Endothelial cell (in vitro differentiated cells): ENCODE data around the gene LUC7L. TPM values are rescaled to one million over a fixed set of nuclear protein-coding genes. Genes with fewer than 3 reads are reported as not detected.

Source experiments
- DNase-seq: peaks from one replicate; pipeline ENCODE4 v3.0.0; 2021; ENCODE audit warnings: low spot score
- H3K27ac Mint-ChIP-seq: one replicate; pipeline ENCODE4 v1.8.0; 2021; ENCODE audit warnings: mixed read lengths, inconsistent platforms; ENCODE audit not compliant: unreplicated experiment
- H3K27me3 Mint-ChIP-seq: one replicate; pipeline ENCODE4 v1.8.0; 2021; ENCODE audit warnings: mild to moderate bottlenecking, moderate library complexity, mixed read lengths, inconsistent platforms; ENCODE audit not compliant: unreplicated experiment
- H3K36me3 Mint-ChIP-seq: one replicate; pipeline ENCODE4 v1.8.0; 2021; ENCODE audit warnings: mild to moderate bottlenecking, low read depth, mixed read lengths, inconsistent platforms; ENCODE audit not compliant: unreplicated experiment
- H3K4me1 Mint-ChIP-seq: one replicate; pipeline ENCODE4 v1.8.0; 2021; ENCODE audit warnings: mild to moderate bottlenecking, mixed read lengths, inconsistent platforms; ENCODE audit not compliant: unreplicated experiment
- H3K4me3 Mint-ChIP-seq: one replicate; pipeline ENCODE4 v1.8.0; 2021; ENCODE audit warnings: mild to moderate bottlenecking, mixed read lengths, inconsistent platforms; ENCODE audit not compliant: unreplicated experiment
- H3K9me3 Mint-ChIP-seq: one replicate; pipeline ENCODE4 v1.8.0; 2021; ENCODE audit warnings: mixed read lengths, inconsistent platforms; ENCODE audit not compliant: unreplicated experiment
- total RNA-seq: library from RNA; stranded (reverse); fragmentation: NEBNext Ultra II Directional; extraction: Animal tissue kit (Norgen Biotek cat#: 25700); gene quantifications from one replicate; pipeline ENCODE4 v1.2.1, GENCODE V29; 2021; ENCODE audit not compliant: unreplicated experiment
- TF ChIP-seq, protein P1 (sequence below): fragments of 200-600 bp; sonication (generic); IDR thresholded peaks from one replicate; pipeline ENCODE4 v1.5.0; 2021; ENCODE audit warnings: antibody characterized with exemption; ENCODE audit not compliant: unreplicated experiment

LUC7L gene
- total RNA-seq, 1 donor from 2014 or later = 92.2 TPM

- Mint-ChIP-seq H3K4me1 (peaks cover 5% of the 10 kb centered on the region), H3K27ac (no peak overlapping the region), H3K9me3 (no peaks in the 10 kb centered on the region), H3K36me3 (peaks cover 3% of the 10 kb centered on the region), H3K4me3 (no peak overlapping the region), H3K27me3 (peaks cover 3% of the 10 kb centered on the region)
- DNase-seq = no peak
- TF ChIP-seq, protein P1, sequence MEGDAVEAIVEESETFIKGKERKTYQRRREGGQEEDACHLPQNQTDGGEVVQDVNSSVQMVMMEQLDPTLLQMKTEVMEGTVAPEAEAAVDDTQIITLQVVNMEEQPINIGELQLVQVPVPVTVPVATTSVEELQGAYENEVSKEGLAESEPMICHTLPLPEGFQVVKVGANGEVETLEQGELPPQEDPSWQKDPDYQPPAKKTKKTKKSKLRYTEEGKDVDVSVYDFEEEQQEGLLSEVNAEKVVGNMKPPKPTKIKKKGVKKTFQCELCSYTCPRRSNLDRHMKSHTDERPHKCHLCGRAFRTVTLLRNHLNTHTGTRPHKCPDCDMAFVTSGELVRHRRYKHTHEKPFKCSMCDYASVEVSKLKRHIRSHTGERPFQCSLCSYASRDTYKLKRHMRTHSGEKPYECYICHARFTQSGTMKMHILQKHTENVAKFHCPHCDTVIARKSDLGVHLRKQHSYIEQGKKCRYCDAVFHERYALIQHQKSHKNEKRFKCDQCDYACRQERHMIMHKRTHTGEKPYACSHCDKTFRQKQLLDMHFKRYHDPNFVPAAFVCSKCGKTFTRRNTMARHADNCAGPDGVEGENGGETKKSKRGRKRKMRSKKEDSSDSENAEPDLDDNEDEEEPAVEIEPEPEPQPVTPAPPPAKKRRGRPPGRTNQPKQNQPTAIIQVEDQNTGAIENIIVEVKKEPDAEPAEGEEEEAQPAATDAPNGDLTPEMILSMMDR = no peak
These were observed 17.8 kb upstream of the LUC7L start for GRCh38 chr16:247027-247426.

GRCh38 chr16:245105-245504 lies 15.9 kb upstream of the LUC7L start:
- Mint-ChIP-seq H3K4me3 (no peak overlapping the region), H3K4me1 (no peaks in the 10 kb centered on the region), H3K36me3 (no peaks in the 10 kb centered on the region), H3K27me3 (peaks cover 2% of the 10 kb centered on the region), H3K27ac (peak overlapping the region; percentile 45), H3K9me3 (no peaks in the 10 kb centered on the region)
- TF ChIP-seq, protein P1 = no peak
- DNase-seq = no peak

DNA sequence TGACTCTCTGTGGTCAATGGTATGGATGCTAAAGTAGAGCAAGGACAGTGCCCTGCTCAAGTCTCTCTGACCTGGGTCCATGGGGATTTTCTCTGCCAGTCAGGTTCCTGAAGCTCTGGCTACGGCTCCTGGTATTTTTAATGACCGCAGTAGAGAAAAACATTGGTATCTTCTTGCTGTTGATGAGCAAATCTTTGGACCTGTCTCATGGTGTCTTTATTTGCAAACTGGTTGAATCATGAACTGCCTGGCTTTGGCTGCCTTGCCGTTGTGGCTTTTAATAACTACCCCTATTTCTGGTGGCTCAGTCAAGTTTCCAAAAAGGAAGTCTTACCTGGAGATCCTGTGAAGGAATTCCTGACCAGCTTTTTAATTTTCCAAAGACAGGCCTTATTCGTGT lies 14.1 kb upstream of the LUC7L start:
- Mint-ChIP-seq H3K4me3 (no peak overlapping the region), H3K27me3 (peaks cover 2% of the 10 kb centered on the region), H3K36me3 (no peaks in the 10 kb centered on the region), H3K4me1 (no peaks in the 10 kb centered on the region), H3K9me3 (no peaks in the 10 kb centered on the region), H3K27ac (no peak overlapping the region)
- no peak for DNase-seq
- TF ChIP-seq, protein P1 = no peak

GRCh38 chr16:242281-242680 lies 13.0 kb upstream of the LUC7L start:
- TF ChIP-seq, protein P1 = no peak
- no peak for DNase-seq
- H3K27ac Mint-ChIP-seq = no peak overlapping the region
- H3K4me3 Mint-ChIP-seq = no peak overlapping the region
- no peaks in the 10 kb centered on the region for H3K9me3 Mint-ChIP-seq
- no peaks in the 10 kb centered on the region for H3K27me3 Mint-ChIP-seq
- H3K4me1 Mint-ChIP-seq = no peaks in the 10 kb centered on the region
- no peaks in the 10 kb centered on the region for H3K36me3 Mint-ChIP-seq

DNA sequence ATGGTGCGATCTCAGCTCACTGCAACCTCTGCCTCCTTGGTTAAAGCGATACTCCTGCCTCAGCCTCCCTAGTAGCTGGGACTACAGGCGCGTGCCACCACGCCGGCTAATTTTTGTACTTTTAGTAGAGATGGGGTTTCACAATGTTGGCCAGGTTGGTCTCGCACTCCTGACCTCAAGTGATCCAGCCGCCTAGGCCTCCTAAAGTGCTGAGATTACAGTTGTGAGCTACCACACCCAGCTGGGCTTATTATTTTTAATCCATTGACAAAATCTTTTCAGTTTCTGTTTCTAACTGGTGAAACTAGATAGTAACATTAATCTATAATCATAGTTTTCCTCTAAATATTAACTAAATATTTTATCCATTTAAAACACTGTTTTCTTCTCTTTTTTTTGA lies 11.3 kb upstream of the LUC7L start:
- TF ChIP-seq, protein P1 = no peak
- Mint-ChIP-seq H3K4me3 (no peak overlapping the region), H3K4me1 (no peaks in the 10 kb centered on the region), H3K27ac (no peak overlapping the region), H3K27me3 (peaks cover 3% of the 10 kb centered on the region), H3K9me3 (no peaks in the 10 kb centered on the region), H3K36me3 (no peaks in the 10 kb centered on the region)
- DNase-seq = no peak
